ENCODE results near the gene QSOX1. TPM values are rescaled to one million over a fixed set of nuclear protein-coding genes. Genes with fewer than 3 reads are reported as not detected.

Gene QSOX1
- total RNA-seq, 1 experiment from 2014 or later, result 69.0 TPM

DNA sequence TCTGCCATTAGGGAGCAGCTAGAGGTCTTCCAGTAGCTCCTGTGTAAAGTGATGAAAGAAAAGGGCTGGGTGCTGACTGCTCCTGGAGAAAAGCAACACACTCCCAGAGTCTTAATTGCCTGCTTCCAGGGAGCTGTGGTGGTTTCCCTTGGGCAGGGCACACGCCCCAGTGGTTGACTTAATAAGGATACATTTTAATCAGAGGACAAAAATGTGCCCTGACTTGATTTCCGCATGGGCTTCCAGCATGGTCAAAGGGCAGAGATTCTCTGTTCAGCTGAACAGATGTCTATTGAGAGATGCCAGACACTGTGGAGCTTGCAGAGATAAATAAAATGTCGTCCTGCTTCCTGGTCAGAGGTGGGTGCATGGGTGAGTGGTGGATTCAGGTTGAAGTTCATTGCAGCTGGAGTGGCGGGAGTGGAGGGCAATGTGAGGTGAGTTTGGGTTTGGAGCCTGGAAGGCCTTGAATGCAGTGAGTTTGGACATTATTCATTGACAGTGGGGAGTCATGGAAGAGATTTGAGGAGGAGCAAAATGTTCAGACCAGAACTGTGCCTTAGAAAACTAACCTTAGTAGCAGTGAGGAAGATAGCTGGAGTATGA is 16.0 kb downstream of the QSOX1 start:
- POLR2A ChIA-PET (ENCODE audit: low non-redundant PET), result no interaction called here

DNA sequence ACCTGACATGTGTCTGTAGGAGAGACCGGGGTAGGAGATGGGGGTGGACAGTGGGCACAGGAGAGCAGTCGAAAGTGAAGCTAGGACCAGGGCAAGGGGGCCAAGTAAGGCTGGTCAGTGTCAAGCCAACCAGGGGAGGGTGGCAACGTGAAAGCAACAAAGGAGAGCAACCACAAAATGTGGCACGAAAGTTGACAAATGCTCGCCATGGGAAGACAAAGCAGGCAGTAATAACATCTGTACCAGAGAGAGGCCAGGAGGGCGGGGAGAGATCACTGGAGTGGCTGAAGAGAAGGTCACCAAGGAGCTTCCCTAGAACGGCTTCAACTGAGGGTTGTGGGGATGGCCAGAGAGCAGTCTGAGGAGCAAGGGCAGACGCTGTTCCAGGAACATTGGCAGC is 17.0 kb downstream of the QSOX1 start:
- BruUV-seq (replicated peaks), result no TSS peak
- H3K4me3 ChIP-seq (ENCODE audit: low read depth, low read length, poor library complexity, severe bottlenecking), result no peak overlapping the region
- H3K9me3 ChIP-seq (ENCODE audit: low read depth, low read length, poor library complexity, severe bottlenecking), result no peaks in the 10 kb centered on the region
- H3K4me1 ChIP-seq (ENCODE audit: insufficient read depth, low read length, poor library complexity, severe bottlenecking), result peaks cover 8% of the 10 kb centered on the region
- ChIA-PET POLR2A (ENCODE audit: low non-redundant PET) (interaction anchor here (0.7 kb wide), 1 partner anchor 475 kb away, joined by 3 read pairs; no protein-coding TSS in a partner anchor), CTCF (no interaction called here)
- no peak for DNase-seq (ENCODE audit: low spot score)
- no peaks in the 10 kb centered on the region for H3K36me3 ChIP-seq (ENCODE audit: insufficient read depth, low read length, poor library complexity, severe bottlenecking)
- intact Hi-C loops (cut with micrococcal nuclease; ENCODE audit: unreplicated experiment), result no loop called here
- no peak overlapping the region for H3K27ac ChIP-seq (ENCODE audit: low read depth, low read length, poor library complexity, severe bottlenecking)
- TF ChIP-seq, protein P1, sequence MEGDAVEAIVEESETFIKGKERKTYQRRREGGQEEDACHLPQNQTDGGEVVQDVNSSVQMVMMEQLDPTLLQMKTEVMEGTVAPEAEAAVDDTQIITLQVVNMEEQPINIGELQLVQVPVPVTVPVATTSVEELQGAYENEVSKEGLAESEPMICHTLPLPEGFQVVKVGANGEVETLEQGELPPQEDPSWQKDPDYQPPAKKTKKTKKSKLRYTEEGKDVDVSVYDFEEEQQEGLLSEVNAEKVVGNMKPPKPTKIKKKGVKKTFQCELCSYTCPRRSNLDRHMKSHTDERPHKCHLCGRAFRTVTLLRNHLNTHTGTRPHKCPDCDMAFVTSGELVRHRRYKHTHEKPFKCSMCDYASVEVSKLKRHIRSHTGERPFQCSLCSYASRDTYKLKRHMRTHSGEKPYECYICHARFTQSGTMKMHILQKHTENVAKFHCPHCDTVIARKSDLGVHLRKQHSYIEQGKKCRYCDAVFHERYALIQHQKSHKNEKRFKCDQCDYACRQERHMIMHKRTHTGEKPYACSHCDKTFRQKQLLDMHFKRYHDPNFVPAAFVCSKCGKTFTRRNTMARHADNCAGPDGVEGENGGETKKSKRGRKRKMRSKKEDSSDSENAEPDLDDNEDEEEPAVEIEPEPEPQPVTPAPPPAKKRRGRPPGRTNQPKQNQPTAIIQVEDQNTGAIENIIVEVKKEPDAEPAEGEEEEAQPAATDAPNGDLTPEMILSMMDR (conservative IDR thresholded peaks at IDR 0.05; ENCODE audit: low read depth, low read length), result no peak
- no peaks in the 10 kb centered on the region for H3K27me3 ChIP-seq (replicated peaks; ENCODE audit: insufficient read depth, low read depth, low read length, poor library complexity)

More for the DNA sequence above, 16.0 kb downstream of the QSOX1 start:
- intact Hi-C loops (cut with micrococcal nuclease; ENCODE audit: unreplicated experiment), result no loop called here
- H3K4me3 ChIP-seq (ENCODE audit: low read depth, low read length, poor library complexity, severe bottlenecking), result no peak overlapping the region
- H3K27ac ChIP-seq (ENCODE audit: low read depth, low read length, poor library complexity, severe bottlenecking), result no peak overlapping the region
- H3K9me3 ChIP-seq (ENCODE audit: low read depth, low read length, poor library complexity, severe bottlenecking), result no peaks in the 10 kb centered on the region
- BruUV-seq (replicated peaks), result no TSS peak
- H3K27me3 ChIP-seq (replicated peaks; ENCODE audit: insufficient read depth, low read depth, low read length, poor library complexity), result no peaks in the 10 kb centered on the region
- no peaks in the 10 kb centered on the region for H3K36me3 ChIP-seq (ENCODE audit: insufficient read depth, low read length, poor library complexity, severe bottlenecking)
- H3K4me1 ChIP-seq (ENCODE audit: insufficient read depth, low read length, poor library complexity, severe bottlenecking), result peaks cover 19% of the 10 kb centered on the region
- CTCF ChIA-PET, result no interaction called here
- TF ChIP-seq EZH2 (IDR thresholded peaks at IDR 0.05; ENCODE audit: borderline replicate concordance, low read depth, low read length, poor library complexity, severe bottlenecking), result no peak
- TF ChIP-seq, protein P1 (conservative IDR thresholded peaks at IDR 0.05; ENCODE audit: low read depth, low read length), result no peak
- DNase-seq (ENCODE audit: low spot score), result no peak

DNA sequence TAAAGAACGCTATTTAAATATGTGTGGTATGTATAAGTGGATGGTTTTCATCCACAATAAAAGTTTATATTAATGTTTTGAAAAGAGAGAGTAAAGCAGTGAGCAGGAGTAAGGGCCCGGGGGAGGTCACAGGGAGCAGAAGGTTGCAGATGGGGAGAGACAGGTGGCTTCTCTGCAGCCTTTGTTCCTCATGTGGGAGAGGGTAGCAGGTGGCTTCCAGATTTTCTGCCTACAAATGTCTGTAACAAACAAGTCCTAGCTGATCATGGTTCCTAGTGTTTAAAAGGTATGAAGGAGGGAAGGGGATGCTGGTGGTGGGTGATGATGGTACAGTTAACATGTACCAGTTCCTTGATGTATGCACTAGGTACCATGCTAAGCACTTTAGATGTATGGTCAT is 18.8 kb downstream of the QSOX1 start:
- POLR2A ChIA-PET (ENCODE audit: low non-redundant PET), result no interaction called here
- no TSS peak for BruUV-seq (replicated peaks)
- no peak overlapping the region for H3K27ac ChIP-seq (ENCODE audit: low read depth, low read length, poor library complexity, severe bottlenecking)
- no peak for TF ChIP-seq EZH2 (IDR thresholded peaks at IDR 0.05; ENCODE audit: borderline replicate concordance, low read depth, low read length, poor library complexity, severe bottlenecking)
- TF ChIP-seq, protein P1 (conservative IDR thresholded peaks at IDR 0.05; ENCODE audit: low read depth, low read length), result no peak
- no peak for DNase-seq (ENCODE audit: low spot score)
- no peak overlapping the region for H3K4me3 ChIP-seq (ENCODE audit: low read depth, low read length, poor library complexity, severe bottlenecking)
- intact Hi-C loops (cut with micrococcal nuclease; ENCODE audit: unreplicated experiment), result no loop called here
- H3K27me3 ChIP-seq (replicated peaks; ENCODE audit: insufficient read depth, low read depth, low read length, poor library complexity), result no peaks in the 10 kb centered on the region
- no peaks in the 10 kb centered on the region for H3K4me1 ChIP-seq (ENCODE audit: insufficient read depth, low read length, poor library complexity, severe bottlenecking)
- no peaks in the 10 kb centered on the region for H3K9me3 ChIP-seq (ENCODE audit: low read depth, low read length, poor library complexity, severe bottlenecking)
- no peaks in the 10 kb centered on the region for H3K36me3 ChIP-seq (ENCODE audit: insufficient read depth, low read length, poor library complexity, severe bottlenecking)
- CTCF ChIA-PET, result no interaction called here
